ENCODE data around the gene MRPL14.

GRCh38 chr6:44149369-44150012 lies 22.2 kb upstream of the MRPL14 start:
- TF ChIP-seq, protein P1, sequence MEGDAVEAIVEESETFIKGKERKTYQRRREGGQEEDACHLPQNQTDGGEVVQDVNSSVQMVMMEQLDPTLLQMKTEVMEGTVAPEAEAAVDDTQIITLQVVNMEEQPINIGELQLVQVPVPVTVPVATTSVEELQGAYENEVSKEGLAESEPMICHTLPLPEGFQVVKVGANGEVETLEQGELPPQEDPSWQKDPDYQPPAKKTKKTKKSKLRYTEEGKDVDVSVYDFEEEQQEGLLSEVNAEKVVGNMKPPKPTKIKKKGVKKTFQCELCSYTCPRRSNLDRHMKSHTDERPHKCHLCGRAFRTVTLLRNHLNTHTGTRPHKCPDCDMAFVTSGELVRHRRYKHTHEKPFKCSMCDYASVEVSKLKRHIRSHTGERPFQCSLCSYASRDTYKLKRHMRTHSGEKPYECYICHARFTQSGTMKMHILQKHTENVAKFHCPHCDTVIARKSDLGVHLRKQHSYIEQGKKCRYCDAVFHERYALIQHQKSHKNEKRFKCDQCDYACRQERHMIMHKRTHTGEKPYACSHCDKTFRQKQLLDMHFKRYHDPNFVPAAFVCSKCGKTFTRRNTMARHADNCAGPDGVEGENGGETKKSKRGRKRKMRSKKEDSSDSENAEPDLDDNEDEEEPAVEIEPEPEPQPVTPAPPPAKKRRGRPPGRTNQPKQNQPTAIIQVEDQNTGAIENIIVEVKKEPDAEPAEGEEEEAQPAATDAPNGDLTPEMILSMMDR (optimal IDR thresholded peaks at IDR 0.05 in 1 of 3, IDR thresholded peaks at IDR 0.05 in 1 of 3, conservative IDR thresholded peaks at IDR 0.05 in 1 of 3; ENCODE audit: extremely low read depth in 1 of 3, insufficient read depth in 2 of 3, low read length in 3 of 3) = no peak
- no peak for TF ChIP-seq EZH2 (IDR thresholded peaks at IDR 0.05; ENCODE audit: low read length)
